ENCODE data around the gene ATP6V0A1.
"Not testable (repeated sequence)": the region's sequence is repeated elsewhere in the genome, so short reads cannot be mapped to it uniquely, and the experiment has no call there.

ATP6V0A1 gene

GRCh38 chr17:42553866-42554249, 95.2 kb downstream of the ATP6V0A1 start:
- TF ChIP-seq CTCF (IDR thresholded peaks at IDR 0.05; ENCODE audit: insufficient read depth, low read length, poor library complexity, severe bottlenecking), result no peak
- DNase-seq (ENCODE audit: extremely low read depth, insufficient read length), result no peak
- H3K27me3 ChIP-seq (replicated peaks; ENCODE audit: control insufficient read depth, insufficient read depth, low read length), result no peaks in the 10 kb centered on the region
- H3K36me3 ChIP-seq (ENCODE audit: control insufficient read depth, insufficient read depth, low read length), result no peaks in the 10 kb centered on the region; the same call in 1 of the 2 replicates
- peak overlapping the region; percentile 99 for H3K4me3 ChIP-seq (replicated peaks; ENCODE audit: low read depth, low read length)

- Histone ChIP-seq H3K36me3 (ENCODE audit: control insufficient read depth, insufficient read depth, low read length) (no peaks in the 10 kb centered on the region; the same call in 1 of the 2 replicates), H3K4me3 (replicated peaks; ENCODE audit: low read depth, low read length) (peak overlapping the region; percentile 99), H3K27me3 (replicated peaks; ENCODE audit: control insufficient read depth, insufficient read depth, low read length) (no peaks in the 10 kb centered on the region)
- peak; percentile 91 for DNase-seq (ENCODE audit: extremely low read depth, insufficient read length)
- TF ChIP-seq CTCF (IDR thresholded peaks at IDR 0.05; ENCODE audit: insufficient read depth, low read length, poor library complexity, severe bottlenecking), result no peak
These were observed 95.8 kb downstream of the ATP6V0A1 start for GRCh38 chr17:42554250-42555121.

GRCh38 chr17:42555122-42555622, 96.5 kb downstream of the ATP6V0A1 start:
- no peaks in the 10 kb centered on the region; the same call in 1 of the 2 replicates for H3K36me3 ChIP-seq (ENCODE audit: control insufficient read depth, insufficient read depth, low read length)
- no peak for TF ChIP-seq CTCF (IDR thresholded peaks at IDR 0.05; ENCODE audit: insufficient read depth, low read length, poor library complexity, severe bottlenecking)
- H3K4me3 ChIP-seq (replicated peaks; ENCODE audit: low read depth, low read length), result peak overlapping the region; percentile 99
- H3K27me3 ChIP-seq (replicated peaks; ENCODE audit: control insufficient read depth, insufficient read depth, low read length), result no peaks in the 10 kb centered on the region
- no peak for DNase-seq (ENCODE audit: extremely low read depth, insufficient read length)

GRCh38 chr17:42555961-42556617, 97.4 kb downstream of the ATP6V0A1 start:
- H3K4me3 ChIP-seq (replicated peaks; ENCODE audit: low read depth, low read length); DNase-seq (ENCODE audit: extremely low read depth, insufficient read length); H3K36me3 ChIP-seq (ENCODE audit: control insufficient read depth, insufficient read depth, low read length); H3K27me3 ChIP-seq (replicated peaks; ENCODE audit: control insufficient read depth, insufficient read depth, low read length): not testable (repeated sequence)
- TF ChIP-seq CTCF (IDR thresholded peaks at IDR 0.05; ENCODE audit: insufficient read depth, low read length, poor library complexity, severe bottlenecking), result peak; percentile 21

GRCh38 chr17:42559075-42559474, 100.4 kb downstream of the ATP6V0A1 start:
- Histone ChIP-seq H3K4me3 (replicated peaks; ENCODE audit: low read depth, low read length) (no peak overlapping the region), H3K27me3 (replicated peaks; ENCODE audit: control insufficient read depth, insufficient read depth, low read length) (no peaks in the 10 kb centered on the region), H3K36me3 (ENCODE audit: control insufficient read depth, insufficient read depth, low read length) (peaks cover 4% of the 10 kb centered on the region)
- no peak for TF ChIP-seq CTCF (IDR thresholded peaks at IDR 0.05; ENCODE audit: insufficient read depth, low read length, poor library complexity, severe bottlenecking)
- DNase-seq (ENCODE audit: extremely low read depth, insufficient read length), result no peak

All from GM06990 (cell line).